ENCODE measurements around the gene RABL6.
A peak's percentile ranks its signal among the peaks of the same experiment; 100 is the strongest.
"Not testable (repeated sequence)": the region's sequence is repeated elsewhere in the genome, so short reads cannot be mapped to it uniquely, and the experiment has no call there.

The RABL6 gene

GRCh38 chr9:136786451-136786850, 21.3 kb upstream of the RABL6 start:
- Mint-ChIP-seq H3K4me1 (ENCODE audit: low read depth) (peaks cover 17% of the 10 kb centered on the region), H3K27me3 (ENCODE audit: low read depth) (peaks cover 9% of the 10 kb centered on the region), H3K27ac (no peak overlapping the region), H3K4me3 (no peak overlapping the region), H3K36me3 (ENCODE audit: low read depth) (no peaks in the 10 kb centered on the region), H3K9me3 (no peaks in the 10 kb centered on the region)
- no peak for DNase-seq (ENCODE audit: low spot score)

- not testable (repeated sequence) for H3K36me3 Mint-ChIP-seq (ENCODE audit: low read depth); H3K27ac Mint-ChIP-seq; H3K27me3 Mint-ChIP-seq (ENCODE audit: low read depth); DNase-seq (ENCODE audit: low spot score); H3K4me3 Mint-ChIP-seq; H3K9me3 Mint-ChIP-seq
- peaks cover 19% of the 10 kb centered on the region for H3K4me1 Mint-ChIP-seq (ENCODE audit: low read depth)
These were observed 20.8 kb upstream of the RABL6 start for GRCh38 chr9:136786983-136787382.

GRCh38 chr9:136787690-136788400, 19.9 kb upstream of the RABL6 start:
- Mint-ChIP-seq H3K27ac (no peak overlapping the region), H3K27me3 (ENCODE audit: low read depth) (peaks cover 5% of the 10 kb centered on the region), H3K9me3 (no peaks in the 10 kb centered on the region), H3K36me3 (ENCODE audit: low read depth) (peaks cover 3% of the 10 kb centered on the region), H3K4me1 (ENCODE audit: low read depth) (peaks cover 23% of the 10 kb centered on the region), H3K4me3 (peak overlapping the region; percentile 3)
- peak; percentile 82 for DNase-seq (ENCODE audit: low spot score)

- not testable (repeated sequence) for H3K27ac Mint-ChIP-seq; H3K9me3 Mint-ChIP-seq; H3K27me3 Mint-ChIP-seq (ENCODE audit: low read depth); H3K36me3 Mint-ChIP-seq (ENCODE audit: low read depth); DNase-seq (ENCODE audit: low spot score); H3K4me3 Mint-ChIP-seq
- peaks cover 23% of the 10 kb centered on the region for H3K4me1 Mint-ChIP-seq (ENCODE audit: low read depth)
These were observed 18.9 kb upstream of the RABL6 start for GRCh38 chr9:136788644-136789522.

- Mint-ChIP-seq H3K4me1 (ENCODE audit: low read depth) (peaks cover 23% of the 10 kb centered on the region), H3K4me3 (no peak overlapping the region), H3K9me3 (no peaks in the 10 kb centered on the region), H3K27me3 (ENCODE audit: low read depth) (peaks cover 4% of the 10 kb centered on the region), H3K36me3 (ENCODE audit: low read depth) (peaks cover 3% of the 10 kb centered on the region), H3K27ac (no peak overlapping the region)
- DNase-seq (ENCODE audit: low spot score), result no peak
These were observed 18.2 kb upstream of the RABL6 start for GRCh38 chr9:136789523-136789937.

GRCh38 chr9:136790640-136791515, 16.9 kb upstream of the RABL6 start, which contains the start of gene TMEM141:
TSS of gene TMEM141 (plus strand) at chr9:136791344. CDS start at chr9:136791371, 27 bp downstream.
- peak; percentile 100 for DNase-seq (ENCODE audit: low spot score)
- Mint-ChIP-seq H3K9me3 (no peaks in the 10 kb centered on the region), H3K27ac (peak within 1 kb of the TSS; percentile 86), H3K27me3 (ENCODE audit: low read depth) (no peaks in the 10 kb centered on the region), H3K4me3 (peak within 1 kb of the TSS; percentile 82), H3K36me3 (ENCODE audit: low read depth) (peaks cover 3% of the 10 kb centered on the region), H3K4me1 (ENCODE audit: low read depth) (peaks cover 23% of the 10 kb centered on the region)

GRCh38 chr9:136791516-136792276, 16.1 kb upstream of the RABL6 start:
- H3K27ac Mint-ChIP-seq, result peak overlapping the region; percentile 86
- H3K36me3 Mint-ChIP-seq (ENCODE audit: low read depth), result peaks cover 3% of the 10 kb centered on the region
- peak; percentile 51 for DNase-seq (ENCODE audit: low spot score)
- no peaks in the 10 kb centered on the region for H3K9me3 Mint-ChIP-seq
- peak overlapping the region; percentile 82 for H3K4me3 Mint-ChIP-seq
- peaks cover 7% of the 10 kb centered on the region for H3K27me3 Mint-ChIP-seq (ENCODE audit: low read depth)
- peaks cover 28% of the 10 kb centered on the region for H3K4me1 Mint-ChIP-seq (ENCODE audit: low read depth)

- Mint-ChIP-seq H3K9me3 (no peaks in the 10 kb centered on the region), H3K27me3 (ENCODE audit: low read depth) (peaks cover 15% of the 10 kb centered on the region), H3K4me1 (ENCODE audit: low read depth) (peaks cover 27% of the 10 kb centered on the region), H3K36me3 (ENCODE audit: low read depth) (peaks cover 3% of the 10 kb centered on the region), H3K4me3 (peak overlapping the region; percentile 82), H3K27ac (peak overlapping the region; percentile 86)
- no peak for DNase-seq (ENCODE audit: low spot score)
These were observed 15.2 kb upstream of the RABL6 start for GRCh38 chr9:136792321-136793085.

- H3K27ac Mint-ChIP-seq, result no peak overlapping the region
- peaks cover 18% of the 10 kb centered on the region for H3K27me3 Mint-ChIP-seq (ENCODE audit: low read depth)
- peaks cover 20% of the 10 kb centered on the region for H3K4me1 Mint-ChIP-seq (ENCODE audit: low read depth)
- no peak for DNase-seq (ENCODE audit: low spot score)
- no peaks in the 10 kb centered on the region for H3K9me3 Mint-ChIP-seq
- no peak overlapping the region for H3K4me3 Mint-ChIP-seq
- peaks cover 3% of the 10 kb centered on the region for H3K36me3 Mint-ChIP-seq (ENCODE audit: low read depth)
These were observed 14.4 kb upstream of the RABL6 start for GRCh38 chr9:136793086-136793946.

- Mint-ChIP-seq H3K4me3 (no peak overlapping the region), H3K27ac (no peak overlapping the region), H3K27me3 (ENCODE audit: low read depth) (peaks cover 20% of the 10 kb centered on the region), H3K9me3 (no peaks in the 10 kb centered on the region), H3K4me1 (ENCODE audit: low read depth) (peaks cover 14% of the 10 kb centered on the region), H3K36me3 (ENCODE audit: low read depth) (peaks cover 3% of the 10 kb centered on the region)
- no peak for DNase-seq (ENCODE audit: low spot score)
These were observed 13.3 kb upstream of the RABL6 start for GRCh38 chr9:136794281-136794999.

GRCh38 chr9:136795000-136795348, 12.8 kb upstream of the RABL6 start:
- DNase-seq (ENCODE audit: low spot score), result no peak
- Mint-ChIP-seq H3K4me3 (no peak overlapping the region), H3K27me3 (ENCODE audit: low read depth) (peaks cover 20% of the 10 kb centered on the region), H3K36me3 (ENCODE audit: low read depth) (peaks cover 3% of the 10 kb centered on the region), H3K9me3 (no peaks in the 10 kb centered on the region), H3K4me1 (ENCODE audit: low read depth) (peaks cover 14% of the 10 kb centered on the region), H3K27ac (no peak overlapping the region)

Data from T-helper 2 cell treated with Interferon-gamma antibody and Interleukin-4, amounts not matched to agents 5 μg/mL and 100 μg/mL, for 36 hours (primary cell).